ENCODE results near the gene MORC2.

The MORC2 gene

GRCh38 chr22:30921108-30921507 lies 47.5 kb downstream of the MORC2 start:
- no peak for DNase-seq (ENCODE audit: low spot score)

- DNase-seq (ENCODE audit: low spot score): peak; percentile 86
Measured at GRCh38 chr22:30920407-30920806, 48.2 kb downstream of the MORC2 start.

- no peak for DNase-seq (ENCODE audit: low spot score)
Measured at GRCh38 chr22:30919973-30920372, 48.6 kb downstream of the MORC2 start.

- no peak for DNase-seq (ENCODE audit: low spot score)
Measured at GRCh38 chr22:30918761-30919160, 49.8 kb downstream of the MORC2 start.

- DNase-seq (ENCODE audit: low spot score): no peak
Measured at GRCh38 chr22:30910358-30910757, 58.2 kb downstream of the MORC2 start.

GRCh38 chr22:30909306-30909705 lies 59.3 kb downstream of the MORC2 start:
- no peak for DNase-seq (ENCODE audit: low spot score)

- no peak for DNase-seq (ENCODE audit: low spot score)
Measured at GRCh38 chr22:30908051-30908461, 60.5 kb downstream of the MORC2 start.

- DNase-seq (ENCODE audit: low spot score): no peak
Measured at GRCh38 chr22:30906946-30907345, 61.6 kb downstream of the MORC2 start.

- DNase-seq (ENCODE audit: low spot score): no peak
Measured at GRCh38 chr22:30906411-30906810, 62.2 kb downstream of the MORC2 start.

- DNase-seq (ENCODE audit: low spot score): no peak
Measured at GRCh38 chr22:30905696-30906341, 62.8 kb downstream of the MORC2 start.

GRCh38 chr22:30903876-30904460 lies 64.6 kb downstream of the MORC2 start:
- no peak for DNase-seq (ENCODE audit: low spot score)

GRCh38 chr22:30902496-30903357 lies 65.8 kb downstream of the MORC2 start:
- no peak for DNase-seq (ENCODE audit: low spot score)

- DNase-seq (ENCODE audit: low spot score): no peak
Measured at GRCh38 chr22:30894371-30894740, 74.2 kb downstream of the MORC2 start.

- DNase-seq (ENCODE audit: low spot score): no peak
Measured at GRCh38 chr22:30893434-30894370, 74.9 kb downstream of the MORC2 start.

GRCh38 chr22:30892731-30893221 lies 75.8 kb downstream of the MORC2 start:
- DNase-seq (ENCODE audit: low spot score): no peak

- no peak for DNase-seq (ENCODE audit: low spot score)
Measured at GRCh38 chr22:30892286-30892685, 76.3 kb downstream of the MORC2 start.

- DNase-seq (ENCODE audit: low spot score): no peak
Measured at GRCh38 chr22:30891781-30892180, 76.8 kb downstream of the MORC2 start.

GRCh38 chr22:30891443-30891755 lies 77.2 kb downstream of the MORC2 start:
- DNase-seq (ENCODE audit: low spot score): no peak

- peak; percentile 78 for DNase-seq (ENCODE audit: low spot score)
Measured at GRCh38 chr22:30890686-30891442, 77.7 kb downstream of the MORC2 start.

GRCh38 chr22:30889996-30890480 lies 78.5 kb downstream of the MORC2 start:
- no peak for DNase-seq (ENCODE audit: low spot score)
